Neural progenitor cell (in vitro differentiated cells): ENCODE measurements around the gene VSTM5. TPM values are rescaled to one million over a fixed set of nuclear protein-coding genes. Genes with fewer than 3 reads are reported as not detected.

Source experiments
- DNase-seq: peaks from one replicate; pipeline ENCODE4 v3.0.0-alpha.2; 2016; ENCODE audit warnings: low spot score
- H2AFZ ChIP-seq: fragments of 200-600 bp; sonication (generic); replicated peaks from 2 replicates; pipeline ENCODE4 v1.6.1; 2016; ENCODE audit warnings: antibody characterized with exemption
- H3F3A ChIP-seq: fragments of 200-600 bp; sonication (generic); 2 replicates; pipeline ENCODE4 v1.6.1; 2016; ENCODE audit warnings: antibody characterized with exemption, low read depth
- H3K27ac ChIP-seq: fragments of 200-600 bp; sonication (generic); 2 replicates; pipeline ENCODE4 v1.5.1; 2016; ENCODE audit warnings: mild to moderate bottlenecking
- H3K27me3 ChIP-seq: fragments of 200-600 bp; sonication (generic); 2 replicates; pipeline ENCODE4 v1.6.1; 2016; ENCODE audit warnings: mild to moderate bottlenecking, moderate library complexity
- H3K36me3 ChIP-seq: fragments of 200-600 bp; sonication (generic); 2 replicates; pipeline ENCODE4 v1.5.1; 2016
- H3K4me1 ChIP-seq: fragments of 200-600 bp; sonication (generic); 2 replicates; pipeline ENCODE4 v1.6.1; 2016; ENCODE audit warnings: mixed run types
- H3K4me2 ChIP-seq: fragments of 200-600 bp; sonication (generic); 2 replicates; pipeline ENCODE4 v1.6.1; 2016
- H3K4me3 ChIP-seq: fragments of 200-600 bp; sonication (generic); 2 replicates; pipeline ENCODE4 v1.5.1; 2016
- H3K79me2 ChIP-seq: fragments of 200-600 bp; sonication (generic); 2 replicates; pipeline ENCODE4 v1.6.1; 2016; ENCODE audit warnings: low read depth
- H3K9ac ChIP-seq: fragments of 200-600 bp; sonication (generic); 2 replicates; pipeline ENCODE4 v1.6.1; 2016
- H3K9me3 ChIP-seq: fragments of 200-600 bp; sonication (generic); 2 replicates; pipeline ENCODE4 v1.5.1; 2016; ENCODE audit warnings: low read depth
- H4K20me1 ChIP-seq: fragments of 200-600 bp; sonication (generic); 2 replicates; pipeline ENCODE4 v1.6.1; 2016; ENCODE audit warnings: low read depth
- H3K27ac Mint-ChIP-seq: 3 replicates; pipeline ENCODE4 v1.8.0; 2021; ENCODE audit warnings: mixed read lengths
- H3K27me3 Mint-ChIP-seq: 2 replicates; pipeline ENCODE4 v1.8.0; 2022; ENCODE audit warnings: low read depth, mild to moderate bottlenecking, inconsistent platforms, moderate library complexity, mixed read lengths; ENCODE audit not compliant: insufficient read depth
- H3K36me3 Mint-ChIP-seq: 3 replicates; pipeline ENCODE4 v1.8.0; 2021; ENCODE audit warnings: mixed read lengths
- H3K4me1 Mint-ChIP-seq: 3 replicates; pipeline ENCODE4 v1.8.0; 2021; ENCODE audit warnings: mixed read lengths
- H3K4me3 Mint-ChIP-seq: 3 replicates; pipeline ENCODE4 v1.8.0; 2021; ENCODE audit warnings: mild to moderate bottlenecking, moderate library complexity, mixed read lengths
- H3K9me3 Mint-ChIP-seq: 3 replicates; pipeline ENCODE4 v1.8.0; 2020; ENCODE audit warnings: mixed read lengths
- CTCF ChIP-seq: fragments of 200-600 bp; sonication (generic); IDR thresholded peaks from 2 replicates; pipeline ENCODE4 v1.5.1; 2017; ENCODE audit warnings: antibody characterized with exemption, mild to moderate bottlenecking
- EZH2 ChIP-seq: fragments of 200-600 bp; sonication (generic); IDR thresholded peaks from 2 replicates; pipeline ENCODE4 v1.6.1; 2017; ENCODE audit warnings: antibody characterized with exemption, mild to moderate bottlenecking, moderate library complexity
- EZH2phosphoT487 ChIP-seq: fragments of 200-600 bp; sonication (generic); IDR thresholded peaks from 2 replicates; pipeline ENCODE4 v1.6.1; 2017; ENCODE audit warnings: antibody characterized with exemption
- total RNA-seq: library from RNA; depleted of rRNA; stranded (reverse); fragments of >200 nt; gene quantifications from 2 replicates; pipeline ENCODE4 v1.2.3, GENCODE V29; 2015; ENCODE audit warnings: low replicate concordance

Gene VSTM5
- total RNA-seq, 1 donor from 2014 or later, result 0.37 TPM

DNA sequence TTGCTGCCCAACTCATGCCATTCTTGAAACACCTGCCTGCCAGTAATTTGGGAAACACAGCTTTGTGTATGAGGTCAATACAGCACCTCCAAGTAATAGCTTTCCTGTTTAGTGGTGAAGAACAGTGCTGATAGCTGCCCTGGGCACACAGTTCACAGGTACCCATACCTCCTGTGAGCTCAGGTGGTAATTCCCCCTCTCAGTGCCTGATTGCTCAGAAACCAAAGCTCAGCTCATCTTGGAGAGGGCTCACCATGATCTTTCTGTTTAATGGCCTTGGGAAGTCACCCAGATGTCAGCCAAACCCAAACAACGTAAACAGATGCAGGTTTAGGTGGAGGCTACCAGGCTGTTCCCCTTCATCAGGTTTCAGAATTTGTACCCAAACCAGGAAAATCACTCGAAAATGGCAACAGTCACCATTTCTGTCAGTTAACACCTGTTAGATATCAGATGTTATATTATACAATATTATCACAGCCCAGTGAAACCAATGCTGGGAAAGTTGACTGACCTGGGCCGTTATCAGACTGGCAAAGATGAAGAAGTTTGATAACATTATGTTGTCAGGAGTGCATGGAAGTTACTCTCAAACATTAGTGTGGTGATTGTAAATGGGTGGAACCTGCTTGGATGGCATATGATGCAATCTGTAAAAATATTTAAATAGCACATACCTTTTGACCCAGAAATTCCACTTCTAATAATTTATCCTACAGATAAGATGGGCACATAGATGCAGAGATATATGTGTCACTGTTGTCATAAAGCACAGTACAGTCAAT lies 18.9 kb downstream of the VSTM5 start:
- H3K4me2 ChIP-seq, result no peak overlapping the region
- H3K27ac ChIP-seq, result no peak overlapping the region
- DNase-seq, result no peak
- H4K20me1 ChIP-seq, result no peaks in the 10 kb centered on the region
- no peak overlapping the region for H3K9ac ChIP-seq
- Mint-ChIP-seq H3K27me3 (peaks cover 2% of the 10 kb centered on the region), H3K36me3 (peaks cover 2% of the 10 kb centered on the region), H3K4me3 (no peak overlapping the region), H3K9me3 (no peaks in the 10 kb centered on the region), H3K4me1 (no peaks in the 10 kb centered on the region), H3K27ac (no peak overlapping the region)
- no peak overlapping the region for H3K4me3 ChIP-seq
- H3K27me3 ChIP-seq, result no peaks in the 10 kb centered on the region
- TF ChIP-seq EZH2phosphoT487 (no peak), EZH2 (no peak), CTCF (no peak)
- no peaks in the 10 kb centered on the region for H3F3A ChIP-seq
- H2AFZ ChIP-seq, result no peak overlapping the region
- H3K9me3 ChIP-seq, result no peaks in the 10 kb centered on the region
- H3K36me3 ChIP-seq, result no peaks in the 10 kb centered on the region
- no peaks in the 10 kb centered on the region for H3K79me2 ChIP-seq
- no peaks in the 10 kb centered on the region for H3K4me1 ChIP-seq

DNA sequence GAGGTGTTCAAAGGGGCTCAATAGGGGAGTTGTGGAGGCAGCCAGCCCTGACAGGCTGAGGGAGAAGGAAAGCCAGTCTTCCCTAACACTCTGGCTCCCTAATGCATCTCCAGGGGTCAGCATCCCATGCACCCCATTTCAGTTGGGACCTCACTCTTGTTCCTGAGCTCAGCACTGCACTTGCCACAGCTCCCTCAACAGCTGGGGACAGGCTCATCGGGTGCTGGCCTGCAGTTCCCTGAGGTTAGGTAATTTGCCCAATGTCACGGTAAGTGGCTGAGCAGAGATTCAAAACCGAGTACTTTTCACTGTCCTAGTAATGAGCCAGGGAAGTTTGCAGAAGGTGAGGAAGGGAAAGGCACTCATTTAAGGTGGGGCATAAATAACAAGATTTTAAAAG lies 20.8 kb downstream of the VSTM5 start:
- Histone ChIP-seq H3K36me3 (no peaks in the 10 kb centered on the region), H3K4me1 (no peaks in the 10 kb centered on the region), H2AFZ (no peak overlapping the region), H3K4me3 (no peak overlapping the region), H3K79me2 (no peaks in the 10 kb centered on the region), H3F3A (no peaks in the 10 kb centered on the region), H4K20me1 (no peaks in the 10 kb centered on the region), H3K27me3 (no peaks in the 10 kb centered on the region), H3K9me3 (no peaks in the 10 kb centered on the region), H3K9ac (no peak overlapping the region), H3K4me2 (no peak overlapping the region), H3K27ac (no peak overlapping the region)
- no peaks in the 10 kb centered on the region for H3K4me1 Mint-ChIP-seq
- no peak for DNase-seq
- no peak overlapping the region for H3K27ac Mint-ChIP-seq
- no peaks in the 10 kb centered on the region for H3K9me3 Mint-ChIP-seq
- TF ChIP-seq EZH2 (no peak), CTCF (no peak), EZH2phosphoT487 (no peak)
- no peak overlapping the region for H3K4me3 Mint-ChIP-seq
- peaks cover 2% of the 10 kb centered on the region for H3K36me3 Mint-ChIP-seq
- peaks cover 2% of the 10 kb centered on the region for H3K27me3 Mint-ChIP-seq

DNA sequence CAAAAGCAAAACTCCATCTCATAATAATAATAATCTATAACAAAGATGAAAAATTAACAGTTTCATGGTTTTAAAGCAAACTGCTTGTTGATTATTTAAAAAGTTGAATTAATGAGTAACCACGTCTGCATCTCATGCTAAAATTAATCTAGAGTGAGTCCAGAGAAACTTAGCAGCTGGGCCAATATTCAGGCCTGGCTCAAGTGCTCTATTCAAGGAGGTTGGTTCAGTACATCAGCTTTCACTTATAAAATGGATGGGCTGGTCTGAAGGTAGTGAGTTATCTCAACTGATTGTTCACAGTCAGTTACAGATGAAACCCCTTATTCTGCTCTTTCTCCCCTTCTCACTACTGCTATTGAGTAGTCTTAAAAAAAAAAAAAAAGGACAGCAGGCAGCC lies 23.1 kb downstream of the VSTM5 start:
- DNase-seq, result no peak
- Histone ChIP-seq H3K9me3 (no peaks in the 10 kb centered on the region), H3K4me3 (no peak overlapping the region), H2AFZ (no peak overlapping the region), H3K36me3 (no peaks in the 10 kb centered on the region), H3F3A (no peaks in the 10 kb centered on the region), H3K4me1 (no peaks in the 10 kb centered on the region), H3K79me2 (no peaks in the 10 kb centered on the region), H3K9ac (no peak overlapping the region), H4K20me1 (no peaks in the 10 kb centered on the region), H3K27me3 (no peaks in the 10 kb centered on the region), H3K4me2 (no peak overlapping the region), H3K27ac (no peak overlapping the region)
- no peaks in the 10 kb centered on the region for H3K9me3 Mint-ChIP-seq
- peaks cover 2% of the 10 kb centered on the region for H3K36me3 Mint-ChIP-seq
- no peak overlapping the region for H3K4me3 Mint-ChIP-seq
- no peak for TF ChIP-seq CTCF
- no peak for TF ChIP-seq EZH2phosphoT487
- TF ChIP-seq EZH2, result no peak
- H3K4me1 Mint-ChIP-seq, result no peaks in the 10 kb centered on the region
- H3K27ac Mint-ChIP-seq, result no peak overlapping the region
- peaks cover 2% of the 10 kb centered on the region for H3K27me3 Mint-ChIP-seq
